ENCODE data around the gene DDX21.
"Not testable (repeated sequence)": the region's sequence is repeated elsewhere in the genome, so short reads cannot be mapped to it uniquely, and the experiment has no call there.

Gene DDX21

GRCh38 chr10:69005704-69006485, 49.9 kb downstream of the DDX21 start:
- TF ChIP-seq CTCF (IDR thresholded peaks at IDR 0.05; ENCODE audit: borderline replicate concordance, control extremely low read depth, extremely low read depth, insufficient read depth, missing control alignments) = no peak
- in situ Hi-C loops (cut with MboI; ENCODE audit: low sequenced_read_pairs, unreplicated experiment) = no loop called here

GRCh38 chr10:69007260-69007659, 51.3 kb downstream of the DDX21 start:
- DNase-seq (ENCODE audit: low spot score) = no peak
- TF ChIP-seq CTCF (IDR thresholded peaks at IDR 0.05; ENCODE audit: borderline replicate concordance, control extremely low read depth, extremely low read depth, insufficient read depth, missing control alignments) = no peak
- in situ Hi-C loops (cut with MboI; ENCODE audit: low sequenced_read_pairs, unreplicated experiment) = no loop called here

More at GRCh38 chr10:69005704-69006485, 49.9 kb downstream of the DDX21 start:
- no peak for DNase-seq (ENCODE audit: low spot score)

GRCh38 chr10:69009360-69009759, 53.4 kb downstream of the DDX21 start:
- DNase-seq (ENCODE audit: low spot score) = no peak
- in situ Hi-C loops (cut with MboI; ENCODE audit: low sequenced_read_pairs, unreplicated experiment) = no loop called here
- no peak for TF ChIP-seq CTCF (IDR thresholded peaks at IDR 0.05; ENCODE audit: borderline replicate concordance, control extremely low read depth, extremely low read depth, insufficient read depth, missing control alignments)

- DNase-seq (ENCODE audit: low spot score) = no peak
- in situ Hi-C loops (cut with MboI; ENCODE audit: low sequenced_read_pairs, unreplicated experiment) = loop anchor here (5.0 kb wide), 1 partner anchor 82 kb away; no protein-coding TSS in a partner anchor
- TF ChIP-seq CTCF (IDR thresholded peaks at IDR 0.05; ENCODE audit: borderline replicate concordance, control extremely low read depth, extremely low read depth, insufficient read depth, missing control alignments) = no peak
Measured at GRCh38 chr10:69010151-69010640, 54.2 kb downstream of the DDX21 start.

- DNase-seq (ENCODE audit: low spot score) = not testable (repeated sequence)
- in situ Hi-C loops (cut with MboI; ENCODE audit: low sequenced_read_pairs, unreplicated experiment) = loop anchor here (5.0 kb wide), 1 partner anchor 80 kb away; no protein-coding TSS in a partner anchor
Measured at GRCh38 chr10:69012778-69013177, 56.8 kb downstream of the DDX21 start.

GRCh38 chr10:69014171-69014570, 58.2 kb downstream of the DDX21 start:
- TF ChIP-seq CTCF (IDR thresholded peaks at IDR 0.05; ENCODE audit: borderline replicate concordance, control extremely low read depth, extremely low read depth, insufficient read depth, missing control alignments) = no peak
- no peak for DNase-seq (ENCODE audit: low spot score)
- in situ Hi-C loops (cut with MboI; ENCODE audit: low sequenced_read_pairs, unreplicated experiment) = loop anchor here (5.0 kb wide), 1 partner anchor 78 kb away; no protein-coding TSS in a partner anchor

- DNase-seq (ENCODE audit: low spot score) = no peak
- TF ChIP-seq CTCF (IDR thresholded peaks at IDR 0.05; ENCODE audit: borderline replicate concordance, control extremely low read depth, extremely low read depth, insufficient read depth, missing control alignments) = no peak
- in situ Hi-C loops (cut with MboI; ENCODE audit: low sequenced_read_pairs, unreplicated experiment) = no loop called here
Measured at GRCh38 chr10:69018613-69019012, 62.6 kb downstream of the DDX21 start.
